HCT116 (cell line): ENCODE measurements around the gene NOD1.

Experiments
- CBX3 ChIP-seq: IDR thresholded peaks from 2 replicates; pipeline ENCODE4 v1.6.1; 2012; ENCODE audit warnings: low read depth
- CTCF ChIP-seq, 3 experiments: fragments of 200-600 bp in 1 of 3; sonication (generic) in 1 of 3; IDR thresholded peaks in 2 of 3; conservative IDR thresholded peaks in 1 of 3; 2 replicates each; pipeline ENCODE4 v1.5.1; 2012 to 2017; ENCODE audit warnings: low read depth in 2 of 3, low read length in 2 of 3, antibody characterized with exemption in 1 of 3, borderline replicate concordance in 1 of 3, control low read depth in 1 of 3, mild to moderate bottlenecking in 1 of 3, mixed read lengths in 1 of 3, mixed run types in 1 of 3, moderate library complexity in 1 of 3; ENCODE audit not compliant: insufficient read depth in 1 of 3
- EZH2 ChIP-seq: fragments of 200-600 bp; sonication (generic); IDR thresholded peaks from 2 replicates; pipeline ENCODE4 v1.6.1; 2017; ENCODE audit warnings: antibody characterized with exemption, mixed run types
- POLR2AphosphoS5 ChIP-seq: IDR thresholded peaks from 2 replicates; pipeline ENCODE4 v1.6.1; 2011; ENCODE audit warnings: mild to moderate bottlenecking, low read depth, low read length, moderate library complexity

GRCh38 chr7:30503274-30504212 lies 25.0 kb upstream of the NOD1 start:
- TF ChIP-seq CTCF (IDR thresholded peaks at IDR 0.05 in 2 of 3, conservative IDR thresholded peaks at IDR 0.05 in 1 of 3; ENCODE audit: borderline replicate concordance in 1 of 3, insufficient read depth in 1 of 3, low read depth in 2 of 3, low read length in 2 of 3): no peak
- TF ChIP-seq POLR2AphosphoS5: no peak
- no peak for TF ChIP-seq CBX3
- TF ChIP-seq EZH2: no peak
